Measurements from ENCODE around the gene ERBB3. TPM values are rescaled to one million over a fixed set of nuclear protein-coding genes. Genes with fewer than 3 reads are reported as not detected.

Gene ERBB3
- total RNA-seq, 4 donors from 2014 or later, result 61.9 to 532 (median 451) TPM

DNA sequence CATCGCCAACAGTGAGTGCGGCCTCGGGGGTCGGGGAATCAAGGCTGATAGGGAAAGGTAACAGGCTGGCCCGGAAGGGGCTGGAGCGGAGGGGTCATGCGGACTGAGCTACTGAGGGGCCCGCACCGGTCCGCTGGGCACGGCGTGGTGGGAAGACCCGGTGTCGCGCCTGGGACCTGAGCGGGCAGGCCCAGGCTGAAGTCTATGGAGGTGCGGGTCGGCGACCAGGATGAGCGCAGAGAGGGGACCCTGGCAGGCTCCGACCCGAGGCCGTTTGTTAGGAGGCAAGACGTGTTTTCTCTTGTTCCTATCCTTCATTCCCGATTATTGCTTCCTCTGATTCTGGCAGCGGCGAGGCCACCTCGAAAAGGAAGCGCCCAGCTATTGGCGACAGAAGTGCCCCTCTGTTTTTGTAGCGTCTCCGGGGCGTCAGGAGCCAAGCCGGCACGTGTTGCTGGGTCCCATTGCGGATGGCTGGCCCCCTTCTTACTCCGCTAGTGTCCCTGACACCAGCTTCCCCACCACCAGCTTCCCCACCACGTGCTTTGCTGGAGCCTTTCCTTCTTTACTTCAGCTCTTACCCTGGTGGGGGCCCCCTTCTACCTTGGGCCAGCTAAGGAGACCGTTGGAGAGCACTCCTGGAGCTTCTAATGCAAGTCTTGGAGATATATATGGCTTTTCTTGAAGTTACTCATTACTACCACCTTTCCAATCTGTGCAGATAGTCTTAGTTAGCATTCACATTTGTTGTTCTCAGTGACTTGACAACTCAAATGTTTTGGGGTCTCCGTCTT lies 25.0 kb downstream of the ERBB3 start:
- DNase-seq, result peak in 1 of 3 donors; percentile 53
- TF ChIP-seq, protein P1, sequence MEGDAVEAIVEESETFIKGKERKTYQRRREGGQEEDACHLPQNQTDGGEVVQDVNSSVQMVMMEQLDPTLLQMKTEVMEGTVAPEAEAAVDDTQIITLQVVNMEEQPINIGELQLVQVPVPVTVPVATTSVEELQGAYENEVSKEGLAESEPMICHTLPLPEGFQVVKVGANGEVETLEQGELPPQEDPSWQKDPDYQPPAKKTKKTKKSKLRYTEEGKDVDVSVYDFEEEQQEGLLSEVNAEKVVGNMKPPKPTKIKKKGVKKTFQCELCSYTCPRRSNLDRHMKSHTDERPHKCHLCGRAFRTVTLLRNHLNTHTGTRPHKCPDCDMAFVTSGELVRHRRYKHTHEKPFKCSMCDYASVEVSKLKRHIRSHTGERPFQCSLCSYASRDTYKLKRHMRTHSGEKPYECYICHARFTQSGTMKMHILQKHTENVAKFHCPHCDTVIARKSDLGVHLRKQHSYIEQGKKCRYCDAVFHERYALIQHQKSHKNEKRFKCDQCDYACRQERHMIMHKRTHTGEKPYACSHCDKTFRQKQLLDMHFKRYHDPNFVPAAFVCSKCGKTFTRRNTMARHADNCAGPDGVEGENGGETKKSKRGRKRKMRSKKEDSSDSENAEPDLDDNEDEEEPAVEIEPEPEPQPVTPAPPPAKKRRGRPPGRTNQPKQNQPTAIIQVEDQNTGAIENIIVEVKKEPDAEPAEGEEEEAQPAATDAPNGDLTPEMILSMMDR (IDR thresholded peaks at IDR 0.05), result no peak
- no peak for TF ChIP-seq POLR2A (IDR thresholded peaks at IDR 0.05)
- Histone ChIP-seq H3K4me1 (peaks cover 0 to 17% (median 8%) of the 10 kb centered on the region in 4 donors), H3K27ac (peak overlapping the region; percentile 69 to 89 (median 85)), H3K36me3 (peaks cover 0 to 53% (median 0%) of the 10 kb centered on the region in 3 donors), H3K9me3 (no peaks in the 10 kb centered on the region), H3K4me3 (peak overlapping the region; percentile 56 to 91 (median 84)), H3K27me3 (no peaks in the 10 kb centered on the region)

GRCh38 chr12:56105609-56105902 lies 25.6 kb downstream of the ERBB3 start:
- H3K9me3 ChIP-seq, result no peaks in the 10 kb centered on the region
- peak overlapping the region; percentile 56 to 91 (median 84) for H3K4me3 ChIP-seq
- peak overlapping the region in 1 of 4 donors; percentile 69 for H3K27ac ChIP-seq
- H3K4me1 ChIP-seq, result peaks cover 0 to 17% (median 8%) of the 10 kb centered on the region in 4 donors
- no peaks in the 10 kb centered on the region for H3K27me3 ChIP-seq
- DNase-seq, result no peak
- TF ChIP-seq POLR2A (IDR thresholded peaks at IDR 0.05), result no peak
- TF ChIP-seq, protein P1 (IDR thresholded peaks at IDR 0.05), result no peak
- H3K36me3 ChIP-seq, result peaks cover 0 to 53% (median 0%) of the 10 kb centered on the region in 3 donors

GRCh38 chr12:56107242-56107641 lies 27.3 kb downstream of the ERBB3 start:
- DNase-seq, result no peak
- Histone ChIP-seq H3K9me3 (no peaks in the 10 kb centered on the region), H3K36me3 (peaks cover 0 to 56% (median 5%) of the 10 kb centered on the region in 3 donors), H3K27me3 (no peaks in the 10 kb centered on the region), H3K27ac (no peak overlapping the region), H3K4me1 (peaks cover 0 to 17% (median 8%) of the 10 kb centered on the region in 4 donors), H3K4me3 (no peak overlapping the region)
- no peak for TF ChIP-seq POLR2A (IDR thresholded peaks at IDR 0.05)
- TF ChIP-seq, protein P1 (IDR thresholded peaks at IDR 0.05), result no peak

DNA sequence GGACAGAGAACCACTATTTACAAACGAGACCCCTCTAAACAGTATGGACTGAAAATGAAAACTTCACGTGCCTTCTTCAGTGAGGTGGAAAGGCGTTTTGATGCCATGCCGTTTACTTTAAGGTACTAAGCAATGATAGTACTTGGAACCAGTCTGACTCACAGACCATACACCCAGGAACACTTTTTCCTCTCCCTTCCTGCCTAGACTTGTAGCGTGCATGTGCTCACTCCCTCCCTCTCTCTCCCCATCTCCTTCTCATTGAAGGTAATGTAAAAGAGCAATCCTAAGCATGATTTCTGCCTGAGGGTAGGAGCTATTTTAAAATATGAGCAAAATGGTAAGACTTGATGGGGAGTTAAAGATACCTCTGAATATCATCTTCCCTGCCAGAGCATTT lies 30.6 kb downstream of the ERBB3 start:
- DNase-seq, result no peak
- H3K9me3 ChIP-seq, result no peaks in the 10 kb centered on the region
- peaks cover 0 to 70% (median 5%) of the 10 kb centered on the region in 3 donors for H3K36me3 ChIP-seq
- H3K27me3 ChIP-seq, result no peaks in the 10 kb centered on the region
- H3K4me3 ChIP-seq, result no peak overlapping the region
- peaks cover 0 to 12% (median 2%) of the 10 kb centered on the region in 4 donors for H3K4me1 ChIP-seq
- no peak overlapping the region for H3K27ac ChIP-seq
- TF ChIP-seq, protein P1 (IDR thresholded peaks at IDR 0.05), result no peak
- no peak for TF ChIP-seq POLR2A (IDR thresholded peaks at IDR 0.05)

DNA sequence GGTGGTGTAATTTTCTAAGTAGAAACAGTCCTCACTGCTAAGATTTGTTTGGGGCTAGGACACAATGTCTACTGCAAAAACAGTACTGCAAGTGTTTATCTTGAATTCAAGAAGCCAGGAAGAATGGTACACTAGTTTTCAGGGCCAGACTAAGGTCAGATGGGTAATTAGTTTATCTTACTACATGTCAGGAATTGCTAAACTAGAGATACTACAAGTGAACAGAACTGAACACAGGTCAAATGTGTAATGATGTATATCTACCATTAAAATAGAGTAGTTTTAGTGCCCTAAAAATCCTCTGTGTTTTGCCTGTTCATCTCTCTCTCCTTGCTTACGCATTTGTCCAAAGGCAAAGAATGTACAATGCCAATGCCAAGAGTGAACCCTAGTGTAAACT lies 34.1 kb downstream of the ERBB3 start:
- H3K4me1 ChIP-seq, result peaks cover 0 to 6% (median 2%) of the 10 kb centered on the region in 4 donors
- TF ChIP-seq POLR2A (IDR thresholded peaks at IDR 0.05), result no peak
- TF ChIP-seq, protein P1 (IDR thresholded peaks at IDR 0.05), result no peak
- H3K27me3 ChIP-seq, result no peaks in the 10 kb centered on the region
- no peak overlapping the region for H3K4me3 ChIP-seq
- H3K27ac ChIP-seq, result no peak overlapping the region
- DNase-seq, result no peak
- peaks cover 0 to 46% (median 5%) of the 10 kb centered on the region in 3 donors for H3K36me3 ChIP-seq
- H3K9me3 ChIP-seq, result no peaks in the 10 kb centered on the region

All from Peyer's patch (tissue), 4 donors.